GM12865 (cell line): ENCODE results near the gene RTN4R.

Source experiments
- DNase-seq: peaks from one replicate; pipeline ENCODE4 v3.0.0; 2010; ENCODE audit warnings: low read depth
- H3K4me3 ChIP-seq: 2 replicates; pipeline ENCODE4 v1.5.1; 2011; ENCODE audit warnings: mild to moderate bottlenecking, low read depth, low read length, control low read depth
- CTCF ChIP-seq: IDR thresholded peaks from 2 replicates; pipeline ENCODE4 v1.5.1; 2011; ENCODE audit warnings: low read length, control low read depth, low read depth, inconsistent platforms; ENCODE audit not compliant: insufficient read depth; ENCODE audit errors: missing control alignments

The RTN4R gene

DNA sequence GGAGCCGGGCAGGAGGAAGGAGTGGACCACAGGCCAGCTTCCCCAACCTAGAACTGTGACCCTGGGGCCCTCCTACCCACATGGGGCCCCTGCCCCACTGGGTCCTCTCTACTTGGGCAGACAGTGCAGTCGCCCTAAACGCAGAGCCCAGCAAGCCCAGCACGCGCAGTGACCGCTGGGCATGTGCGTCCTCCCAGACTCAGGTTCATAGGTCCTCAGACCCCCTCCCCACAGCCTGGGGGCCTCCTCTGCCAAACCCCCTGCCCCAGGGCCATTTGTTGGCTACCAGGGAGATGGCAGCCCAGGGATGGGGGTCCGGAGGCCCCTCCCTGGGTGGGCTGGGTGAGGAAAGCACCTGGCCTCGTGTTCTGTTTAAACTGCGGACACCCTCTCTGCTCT is 23.9 kb downstream of the RTN4R start:
- no peak for TF ChIP-seq CTCF
- H3K4me3 ChIP-seq: no peak overlapping the region
- no peak for DNase-seq

- TF ChIP-seq CTCF: no peak
- no peak overlapping the region for H3K4me3 ChIP-seq
- DNase-seq: peak; percentile 61
Measured at GRCh38 chr22:20243537-20244249, 24.4 kb downstream of the RTN4R start.

DNA sequence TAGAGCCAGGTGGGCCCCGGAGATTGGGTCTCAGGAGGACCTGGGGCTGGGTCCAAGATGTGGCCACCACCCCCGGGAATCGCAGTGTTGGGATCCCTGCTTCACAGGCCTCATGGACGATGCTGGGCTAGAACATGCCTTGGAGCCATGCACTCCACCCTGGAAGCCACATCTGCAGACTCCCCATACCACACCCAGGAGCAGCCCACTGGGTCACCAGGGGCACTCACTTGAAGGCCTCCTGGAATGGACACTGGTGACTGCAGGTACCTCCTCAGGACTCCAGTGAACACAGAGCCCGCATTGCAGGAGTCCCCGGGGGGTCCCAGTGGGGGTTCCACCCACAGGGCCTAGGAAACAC is 25.0 kb downstream of the RTN4R start:
- H3K4me3 ChIP-seq: no peak overlapping the region
- no peak for DNase-seq
- no peak for TF ChIP-seq CTCF

- no peak overlapping the region for H3K4me3 ChIP-seq
- no peak for DNase-seq
- TF ChIP-seq CTCF: no peak
Measured at GRCh38 chr22:20242393-20243175, 25.5 kb downstream of the RTN4R start.

DNA sequence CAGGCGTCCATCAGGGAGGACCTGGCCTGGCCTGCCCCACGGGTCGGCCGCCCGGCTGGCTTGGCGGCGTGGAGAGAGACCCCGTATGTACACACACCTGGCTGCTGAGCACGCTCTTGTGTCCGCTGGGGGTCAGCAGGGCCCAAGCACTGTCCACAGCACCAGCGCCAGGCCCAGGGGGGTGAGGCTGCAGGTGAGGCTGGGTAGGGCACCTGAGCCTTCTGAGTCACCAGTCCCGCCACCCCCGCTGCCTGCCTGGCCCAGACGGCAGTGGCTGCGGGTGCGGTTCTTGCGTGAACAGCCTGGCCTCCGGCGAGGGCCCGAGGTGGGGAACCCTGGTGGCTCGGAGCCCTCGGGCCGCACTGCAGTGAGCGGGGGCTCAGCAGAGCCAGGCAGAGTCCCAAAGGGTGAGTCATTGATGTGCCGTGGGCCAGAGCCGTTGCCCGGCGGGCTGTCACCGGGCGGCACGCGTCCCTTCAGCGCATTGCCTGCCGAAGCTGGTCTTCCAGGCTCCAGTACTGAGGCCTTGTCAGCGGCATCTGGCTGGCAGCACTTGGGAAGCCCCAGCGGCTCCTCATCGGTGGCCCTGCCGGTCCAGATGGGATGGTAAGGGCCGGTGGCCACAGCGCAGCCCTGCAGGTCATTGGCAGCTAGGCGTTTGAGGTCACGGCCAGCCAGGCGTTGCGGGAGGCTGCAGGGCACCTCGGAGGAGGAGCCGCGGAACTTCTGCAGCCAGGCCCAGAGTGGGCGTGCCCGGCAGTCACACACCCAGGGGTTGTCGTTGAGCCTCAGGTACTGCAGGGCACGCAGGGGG is 26.3 kb downstream of the RTN4R start:
- H3K4me3 ChIP-seq: no peak overlapping the region
- no peak for DNase-seq
- no peak for TF ChIP-seq CTCF

- H3K4me3 ChIP-seq: no peak overlapping the region
- no peak for DNase-seq
- no peak for TF ChIP-seq CTCF
Measured at GRCh38 chr22:20240900-20241299, 27.2 kb downstream of the RTN4R start.
